ENCODE results near the gene ZNRF3.
"Not testable (repeated sequence)": the region's sequence is repeated elsewhere in the genome, so short reads cannot be mapped to it uniquely, and the experiment has no call there.

Gene ZNRF3

GRCh38 chr22:28908810-28909209, 25.4 kb downstream of the ZNRF3 start:
- not testable (repeated sequence) for DNase-seq

GRCh38 chr22:28909375-28909774, 26.0 kb downstream of the ZNRF3 start:
- no peak for DNase-seq

GRCh38 chr22:28910569-28911303, 27.4 kb downstream of the ZNRF3 start:
- no peak for DNase-seq

DNA sequence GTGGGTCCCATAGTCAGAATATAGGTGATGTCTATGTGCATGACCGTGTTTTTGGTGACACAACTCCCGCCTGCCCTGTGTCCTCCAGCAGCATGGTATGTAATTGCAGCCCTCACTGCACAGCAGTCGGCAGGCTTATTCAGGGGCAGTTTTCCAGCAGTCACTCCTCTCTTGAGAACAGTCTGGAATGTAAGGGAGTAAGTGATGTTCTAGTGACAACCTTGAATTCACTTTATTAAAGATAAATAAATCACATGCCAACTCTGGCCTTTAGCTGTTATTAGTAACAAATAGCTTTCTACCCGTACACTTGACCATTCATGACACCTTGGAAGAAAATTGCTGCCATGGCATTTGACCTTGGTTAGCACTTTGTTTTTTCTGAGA, 27.9 kb downstream of the ZNRF3 start:
- DNase-seq, result no peak

GRCh38 chr22:28911777-28912669, 28.7 kb downstream of the ZNRF3 start:
- DNase-seq, result peak; percentile 20

DNA sequence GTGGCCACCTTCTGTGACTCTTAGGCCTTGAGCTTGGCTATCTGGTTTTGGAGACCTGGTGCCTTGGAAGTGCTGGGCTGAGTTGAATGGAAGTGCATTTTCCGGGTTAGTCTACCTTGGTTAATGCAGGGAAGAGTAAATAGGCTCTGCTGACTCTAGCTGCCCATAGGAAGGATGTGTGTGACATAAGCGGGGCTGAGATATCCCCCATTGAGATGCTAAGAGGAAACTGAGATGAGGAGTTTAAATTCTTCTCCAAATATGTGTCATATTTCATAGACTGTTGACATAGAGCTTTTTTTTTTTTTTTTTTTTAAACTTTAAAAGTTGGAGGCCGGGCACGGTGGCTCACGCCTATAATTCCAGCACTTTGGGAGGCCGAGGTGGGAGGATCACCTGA, 30.8 kb downstream of the ZNRF3 start:
- DNase-seq, result peak; percentile 39

GRCh38 chr22:28915969-28916368, 32.6 kb downstream of the ZNRF3 start:
- DNase-seq, result no peak

DNA sequence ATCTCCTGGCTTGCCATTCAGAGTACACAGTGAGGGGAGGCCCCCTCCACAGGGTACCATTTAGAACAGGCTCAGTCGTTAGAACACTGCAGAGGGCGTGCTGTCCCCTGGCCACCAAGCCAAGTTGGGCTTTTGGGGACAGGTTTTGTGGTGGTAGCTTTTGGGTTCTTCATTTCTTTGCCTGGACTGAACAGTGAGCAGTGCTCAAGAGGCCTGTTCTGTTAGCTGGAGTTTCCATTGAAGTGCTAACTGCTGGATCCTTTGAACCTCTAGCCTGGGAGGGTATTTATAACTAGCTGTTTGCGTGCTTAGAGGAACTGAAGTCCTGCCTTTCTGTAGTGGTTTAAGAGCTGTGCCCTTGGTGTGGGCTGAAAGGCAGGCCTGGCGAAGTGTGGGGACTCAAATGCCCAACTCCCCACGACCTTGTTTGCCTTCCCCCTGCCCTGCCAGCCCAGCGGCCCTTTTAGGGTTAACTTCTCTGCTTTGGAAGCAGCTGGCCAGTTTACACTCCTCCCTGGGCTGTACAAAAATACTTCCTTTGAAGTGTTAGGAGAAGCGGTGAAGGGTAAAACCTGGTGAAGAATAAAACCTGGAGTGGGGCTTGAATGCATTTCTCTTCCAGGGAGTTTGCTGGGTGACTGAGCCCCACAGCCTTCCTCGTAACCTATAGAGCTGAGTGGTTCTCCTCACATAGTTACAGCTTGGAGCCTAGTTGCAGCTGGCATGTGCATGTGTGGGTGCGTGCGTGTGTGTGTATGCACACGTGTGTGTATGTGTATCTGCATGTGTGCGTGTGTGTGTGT, 34.6 kb downstream of the ZNRF3 start:
- DNase-seq, result no peak

DNA sequence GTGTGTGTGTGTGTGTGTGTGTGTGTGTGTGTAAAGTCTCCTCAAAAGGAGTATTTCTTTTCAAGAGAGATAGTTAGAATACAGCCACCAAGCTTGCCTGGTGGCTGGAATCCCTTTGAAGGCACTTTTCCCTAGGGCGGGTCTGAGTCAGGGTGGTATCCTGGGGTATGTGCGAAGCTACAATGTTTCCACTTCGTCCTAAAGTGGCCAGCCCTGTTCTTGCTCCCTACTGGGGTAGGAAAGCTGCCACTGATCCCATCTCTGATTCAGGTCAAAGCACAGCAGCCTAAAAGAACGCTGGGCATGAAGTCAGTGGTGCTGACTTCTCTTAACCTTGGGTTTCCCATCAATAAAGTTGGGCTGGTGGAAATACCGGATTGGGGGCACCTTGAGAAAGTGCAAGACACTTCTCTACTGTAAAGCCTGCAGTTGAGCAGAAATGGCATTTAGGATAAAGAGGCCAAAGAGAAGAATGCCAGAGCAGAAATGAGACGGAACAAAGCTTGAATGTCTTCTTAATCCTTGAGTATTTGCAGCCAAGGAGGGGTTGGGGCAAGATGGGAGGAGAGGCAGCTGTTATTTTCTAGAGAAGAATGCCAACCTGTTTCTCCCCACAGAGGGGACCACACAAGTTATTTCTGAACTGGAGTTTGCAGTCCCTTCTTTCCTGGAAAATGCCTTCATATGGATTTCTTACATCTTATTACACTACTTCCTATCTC, 35.3 kb downstream of the ZNRF3 start:
- no peak for DNase-seq

GRCh38 chr22:28920757-28921584, 37.6 kb downstream of the ZNRF3 start:
- DNase-seq, result no peak

DNA sequence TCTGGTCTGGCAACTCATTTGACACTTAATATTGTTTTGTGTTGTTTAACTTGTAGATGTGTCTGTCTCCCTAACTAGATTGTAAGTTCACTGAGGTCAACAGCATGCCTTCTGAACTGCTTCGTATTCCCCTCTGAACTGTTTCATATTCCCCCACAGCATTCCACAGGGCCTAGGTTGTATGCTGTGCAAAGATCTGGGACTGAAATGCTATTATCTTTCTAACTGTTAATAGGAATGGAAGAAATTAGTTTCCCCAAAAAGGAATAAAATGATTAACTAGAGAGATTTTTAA, 38.2 kb downstream of the ZNRF3 start:
- no peak for DNase-seq

- DNase-seq, result no peak
Measured at GRCh38 chr22:28922540-28923244, 39.3 kb downstream of the ZNRF3 start.

GRCh38 chr22:28923826-28924732, 40.7 kb downstream of the ZNRF3 start:
- DNase-seq, result no peak

GRCh38 chr22:28925916-28926315, 42.5 kb downstream of the ZNRF3 start:
- no peak for DNase-seq

DNA sequence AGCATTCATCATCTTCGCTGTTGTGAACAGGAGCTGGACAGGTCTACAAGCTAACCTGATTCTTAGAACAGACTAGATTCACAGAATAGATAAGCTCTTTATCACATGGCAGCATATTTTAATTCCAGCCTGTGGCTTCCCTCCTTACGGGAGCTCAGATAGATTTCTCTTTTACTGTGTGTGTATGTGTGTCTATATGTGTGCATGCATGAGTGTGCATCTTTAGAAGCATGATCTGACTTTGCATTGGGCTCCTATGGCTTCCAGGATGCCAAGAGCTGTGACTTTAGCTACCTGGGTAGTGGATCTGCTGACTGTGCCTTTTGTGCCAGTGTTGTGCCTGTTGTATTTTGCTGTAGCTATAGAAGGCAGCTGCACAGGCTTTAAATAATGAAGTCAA, 44.3 kb downstream of the ZNRF3 start:
- no peak for DNase-seq

DNA sequence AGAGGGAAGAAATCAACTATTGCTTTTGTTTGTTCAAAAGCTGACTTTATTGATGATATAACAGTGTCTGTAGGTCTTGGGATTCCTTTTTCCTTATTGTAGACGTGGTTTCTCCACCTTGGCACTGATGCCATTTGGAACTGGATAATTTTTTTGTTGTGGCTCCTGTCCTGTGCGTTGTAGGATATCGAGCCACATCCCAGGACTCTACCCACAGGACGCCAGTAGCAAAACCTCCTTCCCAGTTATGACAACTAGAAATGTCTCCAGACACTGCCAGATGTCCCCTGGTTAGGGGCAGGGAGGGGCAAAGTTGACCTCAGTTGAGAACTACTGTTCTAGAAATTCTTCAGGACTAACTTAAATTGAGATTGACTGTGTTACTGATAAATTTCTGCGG, 45.8 kb downstream of the ZNRF3 start:
- no peak for DNase-seq

- DNase-seq, result no peak
Measured at GRCh38 chr22:28930357-28931007, 47.1 kb downstream of the ZNRF3 start.

DNA sequence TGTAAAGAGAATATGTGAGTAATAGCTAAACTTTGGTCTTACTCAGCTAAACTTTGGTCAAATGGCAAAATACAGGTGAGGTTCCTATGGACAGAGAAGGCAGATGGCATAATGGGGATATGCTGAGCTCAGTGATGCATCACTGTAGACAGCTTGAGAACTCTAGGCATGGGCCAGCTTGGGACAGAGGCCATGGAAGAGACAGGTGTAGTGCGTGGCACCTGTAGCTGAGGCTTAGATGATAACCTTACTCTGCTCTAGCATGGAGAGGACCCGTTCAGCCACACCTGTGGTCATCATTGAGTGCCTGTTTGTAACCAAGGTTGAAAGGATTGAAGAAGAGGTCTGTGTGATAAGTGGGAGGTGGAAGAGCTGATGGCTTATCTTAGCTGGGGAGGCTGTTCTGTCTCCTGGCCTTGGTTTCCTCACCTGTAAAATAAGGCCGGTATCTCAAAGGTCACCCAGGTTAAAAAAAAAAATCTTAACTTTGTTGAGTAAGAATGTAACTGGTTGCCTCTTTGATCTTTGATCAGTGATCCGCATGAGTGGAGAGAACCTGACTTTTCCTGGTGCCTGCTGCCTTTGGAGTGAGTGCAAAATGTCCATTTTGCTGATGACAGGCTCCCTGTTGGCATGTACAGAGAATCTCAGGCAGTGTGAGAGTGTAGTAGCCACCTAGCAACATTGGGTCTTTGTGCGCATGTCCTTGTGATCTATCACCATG, 48.6 kb downstream of the ZNRF3 start:
- no peak for DNase-seq

DNA sequence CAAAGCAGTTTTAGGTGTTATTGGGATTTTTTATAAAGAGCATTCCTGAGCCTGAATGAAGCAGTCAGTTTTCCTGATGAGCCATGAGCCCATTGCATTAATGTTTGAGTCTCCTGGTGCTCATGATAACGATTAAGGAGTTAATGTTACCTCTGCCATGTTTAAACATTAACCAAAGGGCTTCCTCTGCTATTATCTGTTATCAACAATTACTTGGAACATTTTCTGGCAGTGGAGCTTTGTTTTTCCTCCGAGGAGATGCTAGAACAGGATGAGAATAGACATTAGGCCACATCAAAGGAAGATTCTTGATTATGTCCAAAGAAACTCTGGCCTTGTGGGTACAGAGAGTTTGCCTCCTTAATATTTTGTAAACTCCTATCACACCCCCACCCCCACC, 49.9 kb downstream of the ZNRF3 start:
- no peak for DNase-seq

Data from fibroblast of skin of scalp (primary cell).